Erythroblast (primary cell): Measurements from ENCODE around the gene VANGL1.

Experiments used
- GATA1 ChIP-seq: IDR thresholded peaks from 2 replicates; pipeline ENCODE4 v1.6.1; 2011; ENCODE audit warnings: low read depth, mild to moderate bottlenecking, control low read depth, low read length, moderate library complexity
- POLR2A ChIP-seq: IDR thresholded peaks from 2 replicates; pipeline ENCODE4 v1.6.1; 2011; ENCODE audit warnings: mild to moderate bottlenecking, low read length

GRCh38 chr1:115652236-115652788, 10.5 kb downstream of the VANGL1 start:
- TF ChIP-seq POLR2A (no peak), GATA1 (no peak)
